MM.1S (cell line): ENCODE measurements around the gene SEC63.

Source experiments
- CTCF ChIP-seq: fragments of 300-600 bp; sonication (generic); IDR thresholded peaks from 2 replicates; pipeline ENCODE4 v1.5.1; 2016; ENCODE audit warnings: antibody characterized with exemption, low read length, mixed read lengths
- EZH2 ChIP-seq: fragments of 300-600 bp; sonication (generic); optimal IDR thresholded peaks from 2 replicates; pipeline ENCODE3; 2017; ENCODE audit warnings: low read depth, mild to moderate bottlenecking, antibody characterized with exemption, low read length, mixed read lengths
- EZH2phosphoT487 ChIP-seq: fragments of 300-600 bp; sonication (generic); IDR thresholded peaks from 2 replicates; pipeline ENCODE4 v1.6.1; 2018; ENCODE audit warnings: antibody characterized with exemption, low read length

DNA sequence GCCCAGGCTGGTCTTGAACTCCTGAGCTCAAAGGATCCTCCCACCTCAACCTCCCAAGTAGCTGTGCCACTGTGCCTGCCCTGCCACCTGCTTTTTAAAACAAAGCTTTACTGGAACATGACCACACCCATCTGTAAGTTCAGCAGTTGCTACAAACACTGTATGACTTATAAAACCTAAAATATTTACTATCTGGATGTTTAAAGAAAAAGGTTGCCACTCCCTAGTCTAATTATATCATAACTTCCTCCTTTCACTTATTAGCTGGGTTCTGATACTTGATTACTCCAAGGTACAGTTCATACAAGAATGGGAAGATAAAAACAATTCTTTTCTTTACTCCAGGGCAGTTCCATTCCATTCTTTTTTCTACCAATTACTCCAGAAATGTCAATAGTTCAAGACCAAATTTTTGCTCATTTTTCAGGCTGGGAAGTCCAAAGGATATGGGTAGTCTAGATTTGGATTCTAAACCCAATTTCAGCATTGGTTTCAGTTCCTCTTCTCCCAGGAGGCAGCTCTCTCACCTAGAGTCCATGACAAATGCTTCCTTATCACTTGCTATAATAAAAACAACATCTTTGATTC is 63.1 kb downstream of the SEC63 start:
- TF ChIP-seq EZH2 (no peak), CTCF (no peak), EZH2phosphoT487 (no peak)
